ENCODE data around the gene BEND3. TPM values are rescaled to one million over a fixed set of nuclear protein-coding genes. Genes with fewer than 3 reads are reported as not detected.

The BEND3 gene
- total and polyA plus RNA-seq, 2 donors from 2014 or later, result 1.1 to 3.6 TPM

DNA sequence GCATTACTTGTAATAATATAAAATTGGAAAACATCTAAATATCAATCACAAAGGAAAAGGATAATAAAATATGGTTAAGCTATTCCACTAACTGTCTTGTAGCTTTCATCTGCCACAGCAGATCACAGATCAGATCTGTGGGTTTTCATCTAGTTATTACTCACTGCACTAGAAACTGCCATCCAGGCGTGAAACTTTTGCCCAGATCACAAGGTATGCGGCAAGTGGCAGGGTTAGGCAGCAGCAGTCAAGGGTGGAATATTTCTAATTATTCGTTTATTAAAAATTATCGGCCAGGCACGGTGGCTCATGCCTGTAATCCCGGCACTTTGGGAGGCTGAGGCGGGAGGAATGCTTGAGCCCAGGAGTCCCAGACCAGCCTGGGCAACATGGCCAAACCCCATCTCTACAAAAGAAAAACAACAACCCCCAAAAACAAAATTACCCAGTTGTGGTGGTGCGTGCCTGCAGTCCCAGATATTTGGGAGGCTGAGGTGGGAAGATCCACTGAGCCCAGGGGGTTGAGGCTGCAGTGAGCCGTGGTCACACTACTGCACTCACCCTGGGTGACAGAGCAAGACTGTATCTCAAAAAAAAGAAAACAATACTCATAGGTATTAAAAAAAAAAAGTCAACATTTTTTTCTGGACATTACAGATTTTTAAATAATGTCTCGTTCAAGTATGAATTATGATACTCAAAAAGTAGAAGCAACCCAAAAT, 32.1 kb downstream of the BEND3 start:
- Histone ChIP-seq H3K4me1 (ENCODE audit: control insufficient read depth in 2 of 3, insufficient read depth in 2 of 3, low read depth in 1 of 3, low read length in 3 of 3) (no peaks in the 10 kb centered on the region), H3K27me3 (ENCODE audit: control insufficient read depth, insufficient read depth, low read length) (no peaks in the 10 kb centered on the region), H3K9ac (ENCODE audit: low read length in 3 of 3) (no peak overlapping the region), H3K36me3 (ENCODE audit: control insufficient read depth in 2 of 3, insufficient read depth in 3 of 3, low read length in 3 of 3) (no peaks in the 10 kb centered on the region), H3K9me3 (ENCODE audit: control insufficient read depth in 2 of 3, insufficient read depth in 1 of 3, low read length in 3 of 3) (no peaks in the 10 kb centered on the region), H3K27ac (ENCODE audit: low read depth in 2 of 2, low read length in 2 of 2) (no peak overlapping the region), H3K4me3 (ENCODE audit: low read length in 3 of 3) (no peak overlapping the region)
- FAIRE-seq (no peak), DNase-seq (no peak)
- TF ChIP-seq, protein P1, sequence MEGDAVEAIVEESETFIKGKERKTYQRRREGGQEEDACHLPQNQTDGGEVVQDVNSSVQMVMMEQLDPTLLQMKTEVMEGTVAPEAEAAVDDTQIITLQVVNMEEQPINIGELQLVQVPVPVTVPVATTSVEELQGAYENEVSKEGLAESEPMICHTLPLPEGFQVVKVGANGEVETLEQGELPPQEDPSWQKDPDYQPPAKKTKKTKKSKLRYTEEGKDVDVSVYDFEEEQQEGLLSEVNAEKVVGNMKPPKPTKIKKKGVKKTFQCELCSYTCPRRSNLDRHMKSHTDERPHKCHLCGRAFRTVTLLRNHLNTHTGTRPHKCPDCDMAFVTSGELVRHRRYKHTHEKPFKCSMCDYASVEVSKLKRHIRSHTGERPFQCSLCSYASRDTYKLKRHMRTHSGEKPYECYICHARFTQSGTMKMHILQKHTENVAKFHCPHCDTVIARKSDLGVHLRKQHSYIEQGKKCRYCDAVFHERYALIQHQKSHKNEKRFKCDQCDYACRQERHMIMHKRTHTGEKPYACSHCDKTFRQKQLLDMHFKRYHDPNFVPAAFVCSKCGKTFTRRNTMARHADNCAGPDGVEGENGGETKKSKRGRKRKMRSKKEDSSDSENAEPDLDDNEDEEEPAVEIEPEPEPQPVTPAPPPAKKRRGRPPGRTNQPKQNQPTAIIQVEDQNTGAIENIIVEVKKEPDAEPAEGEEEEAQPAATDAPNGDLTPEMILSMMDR (IDR thresholded peaks at IDR 0.05; ENCODE audit: borderline replicate concordance, extremely low read depth, insufficient read depth), result no peak
- intact Hi-C loops (cut with DNase I), result no loop called here

DNA sequence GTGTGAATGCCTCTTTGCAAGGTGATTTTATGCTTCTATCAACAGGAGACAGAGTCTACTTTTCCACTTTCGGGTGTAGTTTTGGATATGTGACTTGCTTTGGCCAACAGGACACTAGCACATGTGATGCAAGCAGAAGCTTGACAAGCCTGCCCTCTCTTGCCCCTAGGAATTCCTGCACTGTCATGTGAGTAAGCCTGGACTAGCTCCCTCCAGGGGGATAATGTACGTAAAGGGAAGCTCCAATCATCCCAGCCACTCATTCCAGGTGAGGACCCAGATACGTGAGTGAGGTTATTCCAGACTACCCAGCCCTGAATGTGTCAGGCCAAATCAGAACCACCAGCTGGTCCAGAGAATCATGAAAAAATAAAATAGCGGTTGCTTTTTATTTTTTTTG, 33.3 kb downstream of the BEND3 start:
- H3K27me3 ChIP-seq (ENCODE audit: control insufficient read depth, insufficient read depth, low read length), result no peaks in the 10 kb centered on the region
- no peaks in the 10 kb centered on the region for H3K9me3 ChIP-seq (ENCODE audit: control insufficient read depth in 2 of 3, insufficient read depth in 1 of 3, low read length in 3 of 3)
- FAIRE-seq, result no peak
- DNase-seq, result peak in 3 of 5 donors; percentile 26 to 54 (median 36)
- TF ChIP-seq, protein P1 (IDR thresholded peaks at IDR 0.05; ENCODE audit: borderline replicate concordance, extremely low read depth, insufficient read depth), result no peak
- no peak overlapping the region for H3K27ac ChIP-seq (ENCODE audit: low read depth in 2 of 2, low read length in 2 of 2)
- intact Hi-C loops (cut with DNase I), result no loop called here
- H3K9ac ChIP-seq (ENCODE audit: low read length in 3 of 3), result no peak overlapping the region
- H3K4me1 ChIP-seq (ENCODE audit: control insufficient read depth in 2 of 3, insufficient read depth in 2 of 3, low read depth in 1 of 3, low read length in 3 of 3), result no peaks in the 10 kb centered on the region
- H3K4me3 ChIP-seq (ENCODE audit: low read length in 3 of 3), result no peak overlapping the region
- no peaks in the 10 kb centered on the region for H3K36me3 ChIP-seq (ENCODE audit: control insufficient read depth in 2 of 3, insufficient read depth in 3 of 3, low read length in 3 of 3)

DNA sequence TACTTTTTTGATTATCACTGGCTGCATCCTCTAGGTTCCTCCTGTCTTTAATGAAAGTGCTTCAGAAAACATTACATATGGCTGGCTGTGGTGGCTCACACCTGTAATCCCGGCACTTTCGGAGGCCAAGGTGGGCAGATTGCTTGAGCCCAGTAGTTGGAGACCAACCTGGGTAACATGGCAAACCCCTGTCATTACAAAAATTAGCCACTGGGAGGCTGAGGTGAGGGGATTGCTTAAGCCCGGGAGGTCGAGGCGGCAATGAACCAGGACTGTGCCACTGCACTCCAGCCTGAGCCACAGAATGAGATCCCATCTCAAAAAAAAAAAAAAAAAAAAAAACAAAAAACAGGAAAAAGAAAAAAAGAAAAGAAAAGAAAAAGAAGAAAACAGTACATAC, 35.3 kb downstream of the BEND3 start:
- Histone ChIP-seq H3K36me3 (ENCODE audit: control insufficient read depth in 2 of 3, insufficient read depth in 3 of 3, low read length in 3 of 3) (no peaks in the 10 kb centered on the region), H3K4me1 (ENCODE audit: control insufficient read depth in 2 of 3, insufficient read depth in 2 of 3, low read depth in 1 of 3, low read length in 3 of 3) (no peaks in the 10 kb centered on the region), H3K4me3 (ENCODE audit: low read length in 3 of 3) (no peak overlapping the region), H3K9ac (ENCODE audit: low read length in 3 of 3) (no peak overlapping the region), H3K9me3 (ENCODE audit: control insufficient read depth in 2 of 3, insufficient read depth in 1 of 3, low read length in 3 of 3) (no peaks in the 10 kb centered on the region), H3K27ac (ENCODE audit: low read depth in 2 of 2, low read length in 2 of 2) (no peak overlapping the region), H3K27me3 (ENCODE audit: control insufficient read depth, insufficient read depth, low read length) (no peaks in the 10 kb centered on the region)
- FAIRE-seq, result no peak
- DNase-seq, result no peak
- intact Hi-C loops (cut with DNase I), result no loop called here
- TF ChIP-seq, protein P1 (IDR thresholded peaks at IDR 0.05; ENCODE audit: borderline replicate concordance, extremely low read depth, insufficient read depth), result peak; percentile 7

All from kidney (tissue), 14 donors.